Pancreas (tissue), 10 donors: ENCODE results near the gene GFPT1. TPM values are rescaled to one million over a fixed set of nuclear protein-coding genes. Genes with fewer than 3 reads are reported as not detected.
A peak's percentile ranks its signal among the peaks of the same experiment; 100 is the strongest.

Source experiments
- ATAC-seq, 4 donors: fragments of 200-7000 bp; cut with Tn5 transposase; one replicate each; pipeline versions ENCODE4 v1.8.0 to v1.9.1; 2020; ENCODE audit warnings: mild to moderate bottlenecking in 4 of 4, moderate library complexity in 4 of 4
- DNase-seq, 6 donors: peaks; one replicate each; pipeline ENCODE4 v3.0.0-alpha.2; 2020
- FAIRE-seq: peaks from 2 replicates; lab custom pipeline; 2012; peaks lifted over from hg19 to GRCh38; lab: Jason Lieb, UNC
- H3K27ac ChIP-seq, 4 donors: fragments of 200-600 bp; sonication (generic); 1 replicate in 3 of 4; 2 replicates in 1 of 4; pipeline versions ENCODE4 v1.5.0 to v1.8.0; 2020
- H3K27me3 ChIP-seq, 4 donors: fragments of 200-600 bp; one replicate each; pipeline ENCODE4 v1.8.0; 2021
- H3K36me3 ChIP-seq, 3 donors: fragments of 200-600 bp; sonication (generic) in 1 of 3; one replicate each; pipeline versions ENCODE4 v1.5.0 to v1.8.0; 2020 to 2021
- H3K4me1 ChIP-seq, 3 donors: fragments of 200-600 bp; one replicate each; pipeline ENCODE4 v1.8.0; 2021
- H3K4me3 ChIP-seq, 4 donors: fragments of 200-600 bp; sonication (generic) in 2 of 4; one replicate each; pipeline versions ENCODE4 v1.5.0 to v1.8.0; 2020 to 2021
- H3K9me3 ChIP-seq, 4 donors: fragments of 200-600 bp; one replicate each; pipeline ENCODE4 v1.8.0; 2021
- WGBS, 2 donors: extraction: QIAGEN DNeasy Blood & Tissue Kit; methylation state at CpG; one replicate each; pipeline ENCODE4 v1.1.7; 2013; 5-methylcytosine and 5-hydroxymethylcytosine counted together
- intact Hi-C, 3 donors: fragments of 100-400 bp; cut with DNase I; formaldehyde crosslinking; loops; one replicate each; pipeline versions ENCODE4 v1.11.1 to v1.14.2; 2022
- polyA plus RNA-seq, 2 donors: library from polyadenylated mRNA; stranded (reverse); fragments of 200-250 nt; gene quantifications; one replicate each; pipeline ENCODE4 v1.2.3, GENCODE V29; 2013
- total RNA-seq, 6 donors: library from RNA; stranded (reverse); fragmentation: NEBNext Ultra II Directional in 4 of 6; extraction: Animal tissue kit (Norgen Biotek cat#: 25700) in 4 of 6; gene quantifications; one replicate each; pipeline versions ENCODE4 v1.2.1 to v1.2.4, GENCODE V29; 2021 to 2023
- TF ChIP-seq, protein P1 (sequence below), 4 donors: fragments of 200-600 bp; sonication (generic) in 3 of 4; IDR thresholded peaks; one replicate each; pipeline versions ENCODE4 v1.5.0 to v1.8.0; 2021; ENCODE audit warnings: antibody characterized with exemption in 4 of 4
- donor health status: healthy with polysubstance abuse.
- donor health status: DM: no; HTN: no; CAD: no; lungs with moderate emphysema.
- donor health status: DM: no; HTN: no; CAD: no.
- donor health status: control.
- donor health status: control.
- donor health status: Bipolar disorder and iron deficiency.
- donor health status: DM: yes; HTN: yes; CAD: no.
- donor health status: DM: no; HTN: no; CAD: no.
- donor health status: DM: no; HTN: no; CAD: no.
- donor health status: DM: yes; HTN: yes; CAD: no.

The GFPT1 gene
- total and polyA plus RNA-seq, 8 donors = 7.8 to 78.0 (median 40.2) TPM

DNA sequence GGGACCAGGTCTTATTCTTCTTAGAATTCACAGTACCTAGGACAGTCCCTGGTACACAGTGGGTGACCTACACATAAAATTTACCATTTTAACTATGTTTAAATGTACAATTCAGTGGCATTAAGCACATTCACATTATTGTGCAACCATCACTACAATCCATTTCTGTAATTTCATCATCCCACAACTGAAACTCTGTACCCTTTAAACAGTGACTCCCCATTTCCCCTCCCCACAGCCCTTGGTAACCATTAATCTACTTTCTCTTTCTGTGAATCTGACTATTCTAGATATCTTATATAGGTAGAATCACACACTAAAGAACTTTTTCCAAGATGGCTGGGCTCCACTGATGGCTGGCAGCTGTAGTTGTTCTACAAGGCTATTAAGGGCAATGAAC is 41.6 kb downstream of the GFPT1 start:
- intact Hi-C loops = no loop called here
- FAIRE-seq = no peak
- no peaks in the 10 kb centered on the region for H3K27me3 ChIP-seq
- no peaks in the 10 kb centered on the region for H3K9me3 ChIP-seq
- H3K4me3 ChIP-seq = no peak overlapping the region
- H3K27ac ChIP-seq = no peak overlapping the region
- H3K4me1 ChIP-seq = peaks cover 0 to 1% (median 0%) of the 10 kb centered on the region in 3 donors
- H3K36me3 ChIP-seq = peaks cover 12 to 78% (median 51%) of the 10 kb centered on the region in 3 donors
- no peak for ATAC-seq
- no peak for DNase-seq
- TF ChIP-seq, protein P1, sequence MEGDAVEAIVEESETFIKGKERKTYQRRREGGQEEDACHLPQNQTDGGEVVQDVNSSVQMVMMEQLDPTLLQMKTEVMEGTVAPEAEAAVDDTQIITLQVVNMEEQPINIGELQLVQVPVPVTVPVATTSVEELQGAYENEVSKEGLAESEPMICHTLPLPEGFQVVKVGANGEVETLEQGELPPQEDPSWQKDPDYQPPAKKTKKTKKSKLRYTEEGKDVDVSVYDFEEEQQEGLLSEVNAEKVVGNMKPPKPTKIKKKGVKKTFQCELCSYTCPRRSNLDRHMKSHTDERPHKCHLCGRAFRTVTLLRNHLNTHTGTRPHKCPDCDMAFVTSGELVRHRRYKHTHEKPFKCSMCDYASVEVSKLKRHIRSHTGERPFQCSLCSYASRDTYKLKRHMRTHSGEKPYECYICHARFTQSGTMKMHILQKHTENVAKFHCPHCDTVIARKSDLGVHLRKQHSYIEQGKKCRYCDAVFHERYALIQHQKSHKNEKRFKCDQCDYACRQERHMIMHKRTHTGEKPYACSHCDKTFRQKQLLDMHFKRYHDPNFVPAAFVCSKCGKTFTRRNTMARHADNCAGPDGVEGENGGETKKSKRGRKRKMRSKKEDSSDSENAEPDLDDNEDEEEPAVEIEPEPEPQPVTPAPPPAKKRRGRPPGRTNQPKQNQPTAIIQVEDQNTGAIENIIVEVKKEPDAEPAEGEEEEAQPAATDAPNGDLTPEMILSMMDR (IDR thresholded peaks at IDR 0.05) = no peak

DNA sequence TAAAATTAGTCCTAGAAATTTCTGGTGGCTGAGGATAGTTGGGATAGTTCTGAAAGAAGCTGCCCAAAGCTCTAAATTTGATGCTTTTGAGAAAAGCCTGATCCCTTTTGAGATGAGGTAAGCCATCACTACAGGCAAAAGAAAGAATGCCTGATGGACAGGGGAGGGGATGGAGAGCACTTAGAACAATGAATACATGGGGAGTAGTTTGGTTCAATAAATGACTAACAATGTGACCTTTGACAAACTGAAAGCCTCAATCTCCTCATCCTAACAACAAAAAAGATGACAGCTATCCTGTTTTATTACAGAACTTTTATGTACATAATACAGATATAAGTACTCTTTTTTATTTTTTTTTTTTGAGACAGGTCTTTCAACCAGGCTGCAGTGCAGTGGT is 42.7 kb downstream of the GFPT1 start:
- intact Hi-C loops = no loop called here
- Histone ChIP-seq H3K27me3 (no peaks in the 10 kb centered on the region), H3K27ac (no peak overlapping the region), H3K9me3 (no peaks in the 10 kb centered on the region), H3K36me3 (peaks cover 12 to 67% (median 47%) of the 10 kb centered on the region in 3 donors), H3K4me1 (peaks cover 0 to 4% (median 0%) of the 10 kb centered on the region in 3 donors), H3K4me3 (no peak overlapping the region)
- FAIRE-seq (no peak), ATAC-seq (no peak), DNase-seq (no peak)
- TF ChIP-seq, protein P1 (IDR thresholded peaks at IDR 0.05) = no peak

DNA sequence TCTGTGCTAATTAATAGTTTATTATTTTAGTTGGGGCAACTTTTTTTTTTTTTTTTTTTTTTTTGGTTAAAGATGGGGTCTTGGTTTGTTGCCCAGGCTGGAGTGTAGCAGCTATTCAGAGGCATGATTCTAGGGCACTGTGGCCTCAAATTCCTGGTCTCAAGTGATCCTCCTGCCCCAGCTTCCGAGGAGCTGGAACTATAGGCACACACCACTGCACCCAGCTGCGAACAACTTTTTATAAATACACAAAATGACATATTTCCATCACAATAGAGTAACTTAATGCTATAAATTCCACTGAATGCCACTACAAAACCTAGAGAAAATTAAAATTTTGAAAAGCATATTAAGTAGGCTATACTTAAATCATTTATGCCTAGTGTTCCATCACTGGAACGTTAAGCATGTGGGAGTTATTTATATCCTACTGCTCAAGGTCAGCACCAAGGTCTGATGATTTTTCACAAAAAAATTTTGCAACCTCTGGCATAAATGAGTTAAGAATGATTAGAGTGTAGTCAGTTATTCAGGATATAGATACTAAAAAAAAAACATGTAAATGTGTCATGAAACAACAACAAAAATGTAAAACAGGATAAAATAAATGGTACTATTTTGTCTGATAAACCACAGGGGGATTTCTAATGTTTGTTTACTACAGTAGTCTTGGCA is 46.8 kb downstream of the GFPT1 start:
- 26 to 31% methylated on average over 3 of the region's 3 CpGs for WGBS, 2 donors
- H3K36me3 ChIP-seq = peaks cover 8 to 55% (median 27%) of the 10 kb centered on the region in 3 donors
- ATAC-seq (peak in 3 of 4 donors; percentile 9 to 38 (median 30)), FAIRE-seq (no peak), DNase-seq (no peak)
- intact Hi-C loops = no loop called here
- peaks cover 0 to 4% (median 0%) of the 10 kb centered on the region in 3 donors for H3K4me1 ChIP-seq
- no peaks in the 10 kb centered on the region for H3K9me3 ChIP-seq
- TF ChIP-seq, protein P1 (IDR thresholded peaks at IDR 0.05) = no peak
- no peak overlapping the region for H3K27ac ChIP-seq
- H3K27me3 ChIP-seq = no peaks in the 10 kb centered on the region
- no peak overlapping the region for H3K4me3 ChIP-seq

GRCh38 chr2:69335311-69335710 is 51.7 kb downstream of the GFPT1 start:
- DNase-seq (no peak), ATAC-seq (no peak), FAIRE-seq (no peak)
- intact Hi-C loops = no loop called here
- Histone ChIP-seq H3K9me3 (no peaks in the 10 kb centered on the region), H3K4me1 (peaks cover 0 to 1% (median 0%) of the 10 kb centered on the region in 3 donors), H3K4me3 (no peak overlapping the region), H3K27ac (no peak overlapping the region), H3K27me3 (no peaks in the 10 kb centered on the region), H3K36me3 (peaks cover 0 to 23% (median 11%) of the 10 kb centered on the region in 3 donors)
- TF ChIP-seq, protein P1 (IDR thresholded peaks at IDR 0.05) = no peak
- WGBS, 2 donors = 47 to 54% methylated on average over 2 of the region's 2 CpGs

- Histone ChIP-seq H3K9me3 (no peaks in the 10 kb centered on the region), H3K4me1 (no peaks in the 10 kb centered on the region), H3K27me3 (no peaks in the 10 kb centered on the region), H3K36me3 (peaks cover 0 to 28% (median 12%) of the 10 kb centered on the region in 3 donors), H3K27ac (no peak overlapping the region), H3K4me3 (no peak overlapping the region)
- ATAC-seq (no peak), FAIRE-seq (no peak), DNase-seq (no peak)
- TF ChIP-seq, protein P1 (IDR thresholded peaks at IDR 0.05) = no peak
- intact Hi-C loops = no loop called here
- 82 to 94% methylated on average over 2 of the region's 2 CpGs for WGBS, 2 donors
Measured at GRCh38 chr2:69333352-69333751, 53.7 kb downstream of the GFPT1 start.
